Measurements from ENCODE around the gene TBC1D22A.

- TF ChIP-seq CTCF (conservative IDR thresholded peaks at IDR 0.05; ENCODE audit: low read depth, low read length) (no peak; the same call in 1 of the 2 replicates), EZH2phosphoT487 (IDR thresholded peaks at IDR 0.05; ENCODE audit: borderline replicate concordance, low read length) (no peak)
Observed at GRCh38 chr22:46827781-46828180, 65.3 kb downstream of the TBC1D22A start.

All from PC-3 (cell line).